PC-3 (cell line): ENCODE data around the gene LRRC4B. TPM values are rescaled to one million over a fixed set of nuclear protein-coding genes. Genes with fewer than 3 reads are reported as not detected.
A peak's percentile ranks its signal among the peaks of the same experiment; 100 is the strongest.

Source experiments
- ATAC-seq: fragments of 200-7000 bp; cut with Tn5 transposase; 2 replicates; pipeline ENCODE4 v1.9.1; 2020; ENCODE audit warnings: mild to moderate bottlenecking, moderate library complexity
- BruUV-seq: library from RNA; stranded (reverse); fragments of 400-500 nt; replicated peaks from 2 replicates; lab custom pipeline; 2021; lab: Mats Ljungman, UMichigan
- CTCF ChIA-PET: fragments of 300-600 bp; sonication (Branson Sonifier 250); formaldehyde crosslinking; loops from one replicate; lab custom pipeline; 2022; ENCODE audit warnings: antibody characterized with exemption; lab: Charles Lee
- POLR2A ChIA-PET: fragments of 300-600 bp; sonication (Branson Sonifier 250); formaldehyde crosslinking; loops from one replicate; lab custom pipeline; 2022; ENCODE audit warnings: antibody characterized with exemption; ENCODE audit not compliant: unreplicated experiment; lab: Charles Lee
- DNase-seq: peaks from one replicate; pipeline ENCODE4 v3.0.0-alpha.2; 2015
- H2AFZ ChIP-seq: fragments of 300-600 bp; sonication (generic); 2 replicates; pipeline ENCODE4 v1.6.0; 2016; ENCODE audit warnings: antibody characterized with exemption, low read length
- H3F3A ChIP-seq: fragments of 300-600 bp; sonication (generic); one replicate; pipeline ENCODE4 v1.6.0; 2017; ENCODE audit warnings: antibody characterized with exemption, low read length, control low read depth, mild to moderate bottlenecking; ENCODE audit not compliant: unreplicated experiment
- H3K27ac ChIP-seq: fragments of 300-600 bp; sonication (generic); 2 replicates; pipeline ENCODE4 v1.5.1; 2016; ENCODE audit warnings: mild to moderate bottlenecking, low read length
- H3K27me3 ChIP-seq: fragments of 300-600 bp; sonication (generic); 2 replicates; pipeline ENCODE4 v1.6.1; 2016; ENCODE audit warnings: low read length, mixed read lengths
- H3K36me3 ChIP-seq: fragments of 300-600 bp; sonication (generic); 2 replicates; pipeline ENCODE4 v1.6.1; 2016; ENCODE audit warnings: low read depth, mixed run types, low read length, mixed read lengths
- H3K4me1 ChIP-seq: fragments of 300-600 bp; sonication (generic); 2 replicates; pipeline ENCODE4 v1.5.1; 2016; ENCODE audit warnings: low read length; ENCODE audit not compliant: insufficient read depth
- H3K4me2 ChIP-seq: fragments of 300-600 bp; sonication (generic); 2 replicates; pipeline ENCODE4 v1.6.0; 2016; ENCODE audit warnings: low read length
- H3K4me3 ChIP-seq: fragments of 300-600 bp; sonication (generic); 2 replicates; pipeline ENCODE4 v1.5.1; 2016; ENCODE audit warnings: mild to moderate bottlenecking, low read length, mixed read lengths
- H3K79me2 ChIP-seq: fragments of 300-600 bp; sonication (generic); 2 replicates; pipeline ENCODE4 v1.6.1; 2017; ENCODE audit warnings: low read length, mixed read lengths
- H3K9ac ChIP-seq: fragments of 300-600 bp; sonication (generic); 2 replicates; pipeline ENCODE4 v1.6.0; 2016; ENCODE audit warnings: mild to moderate bottlenecking, low read length
- H3K9me2 ChIP-seq: fragments of 300-600 bp; sonication (generic); replicated peaks from 2 replicates; pipeline ENCODE4 v1.6.1; 2016; ENCODE audit warnings: mixed run types, low read length, mixed read lengths
- H3K9me3 ChIP-seq: fragments of 300-600 bp; sonication (generic); 2 replicates; pipeline ENCODE4 v1.6.1; 2016; ENCODE audit warnings: low read length, mixed read lengths
- H4K20me1 ChIP-seq: fragments of 300-600 bp; sonication (generic); 2 replicates; pipeline ENCODE4 v1.6.1; 2016; ENCODE audit warnings: low read length, mixed read lengths
- CTCF ChIP-seq: fragments of 300-600 bp; sonication (generic); conservative IDR thresholded peaks from 2 replicates; pipeline ENCODE4 v1.5.1; 2017; ENCODE audit warnings: antibody characterized with exemption, low read depth, mild to moderate bottlenecking, low read length
- EZH2 ChIP-seq: fragments of 300-600 bp; sonication (generic); IDR thresholded peaks from one replicate; pipeline ENCODE4 v1.6.1; 2017; ENCODE audit warnings: antibody characterized with exemption, mild to moderate bottlenecking, low read length; ENCODE audit not compliant: unreplicated experiment
- EZH2phosphoT487 ChIP-seq: fragments of 300-600 bp; sonication (generic); IDR thresholded peaks from 2 replicates; pipeline ENCODE4 v1.6.1; 2018; ENCODE audit warnings: mild to moderate bottlenecking, antibody characterized with exemption, low read length, borderline replicate concordance
- intact Hi-C: fragments of 100-400 bp; cut with micrococcal nuclease; formaldehyde crosslinking; loops from 2 replicates; pipeline ENCODE4 v1.9.0; 2023
- total RNA-seq: library from RNA; depleted of rRNA; stranded (reverse); fragments of >200 nt; gene quantifications from 2 replicates; pipeline ENCODE4 v1.2.3, GENCODE V29; 2014

LRRC4B gene
- total RNA-seq, 1 experiment from 2014 or later = 0.26 TPM

GRCh38 chr19:50492303-50493052 is 75.8 kb downstream of the LRRC4B start:
- DNase-seq = peak; percentile 27
- CTCF ChIA-PET = no interaction called here
- Histone ChIP-seq H3K9me2 (no peaks in the 10 kb centered on the region), H3F3A (no peaks in the 10 kb centered on the region), H3K4me1 (no peaks in the 10 kb centered on the region), H3K27me3 (no peaks in the 10 kb centered on the region), H3K9me3 (no peaks in the 10 kb centered on the region), H3K36me3 (no peaks in the 10 kb centered on the region), H3K27ac (no peak overlapping the region), H3K4me3 (no peak overlapping the region), H4K20me1 (no peaks in the 10 kb centered on the region), H3K9ac (no peak overlapping the region), H3K79me2 (no peaks in the 10 kb centered on the region), H3K4me2 (peak overlapping the region; percentile 55), H2AFZ (no peak overlapping the region)
- POLR2A ChIA-PET = no interaction called here
- TF ChIP-seq EZH2phosphoT487 (no peak), EZH2 (no peak), CTCF (no peak)
- BruUV-seq = no TSS peak
- intact Hi-C loops = no loop called here
- peak; percentile 56 for ATAC-seq

- Histone ChIP-seq H4K20me1 (no peaks in the 10 kb centered on the region), H3K9me3 (peaks cover 5% of the 10 kb centered on the region), H3K27me3 (no peaks in the 10 kb centered on the region), H3K79me2 (no peaks in the 10 kb centered on the region), H2AFZ (no peak overlapping the region), H3K27ac (no peak overlapping the region), H3K9ac (no peak overlapping the region), H3K4me2 (no peak overlapping the region), H3K36me3 (peaks cover 5% of the 10 kb centered on the region), H3K4me1 (no peaks in the 10 kb centered on the region), H3F3A (no peaks in the 10 kb centered on the region), H3K9me2 (no peaks in the 10 kb centered on the region), H3K4me3 (no peak overlapping the region)
- no peak for TF ChIP-seq CTCF
- no peak for TF ChIP-seq EZH2phosphoT487
- TF ChIP-seq EZH2 = no peak
- no peak for ATAC-seq
- DNase-seq = no peak
- CTCF ChIA-PET = no interaction called here
- BruUV-seq = no TSS peak
- intact Hi-C loops = no loop called here
- POLR2A ChIA-PET = no interaction called here
These were observed 77.2 kb downstream of the LRRC4B start for GRCh38 chr19:50490991-50491472.

- TF ChIP-seq CTCF = no peak
- intact Hi-C loops = no loop called here
- Histone ChIP-seq H3K4me2 (no peak overlapping the region), H3K4me1 (no peaks in the 10 kb centered on the region), H3K27me3 (no peaks in the 10 kb centered on the region), H3F3A (no peaks in the 10 kb centered on the region), H3K9me2 (no peaks in the 10 kb centered on the region), H3K27ac (no peak overlapping the region), H3K9me3 (peaks cover 9% of the 10 kb centered on the region), H3K9ac (no peak overlapping the region), H3K4me3 (no peak overlapping the region), H3K79me2 (no peaks in the 10 kb centered on the region), H3K36me3 (peaks cover 12% of the 10 kb centered on the region), H4K20me1 (no peaks in the 10 kb centered on the region), H2AFZ (no peak overlapping the region)
- ATAC-seq = no peak
- no peak for DNase-seq
- ChIA-PET CTCF (no interaction called here), POLR2A (no interaction called here)
- no TSS peak for BruUV-seq
These were observed 77.8 kb downstream of the LRRC4B start for GRCh38 chr19:50490411-50490811.
